Trophoblast cell (in vitro differentiated cells and primary cell): Measurements from ENCODE around the gene CASP5.

Experiments used
- DNase-seq, 2 donors: peaks; one replicate each; pipeline ENCODE4 v3.0.0-alpha.2; 2016
- H2AFZ ChIP-seq: 2 replicates; pipeline ENCODE4 v1.6.1; 2013; ENCODE audit warnings: low read length, moderate library complexity, mild to moderate bottlenecking; ENCODE audit not compliant: insufficient read depth, poor library complexity
- H2AK5ac ChIP-seq: 2 replicates; pipeline ENCODE4 v1.6.1; 2013; ENCODE audit warnings: mild to moderate bottlenecking, low read length
- H2BK120ac ChIP-seq: 2 replicates; pipeline ENCODE4 v1.6.1; 2013; ENCODE audit warnings: low read length, mild to moderate bottlenecking, moderate library complexity; ENCODE audit not compliant: insufficient read depth, poor library complexity
- H2BK12ac ChIP-seq: 2 replicates; pipeline ENCODE4 v1.6.1; 2013; ENCODE audit warnings: mild to moderate bottlenecking, low read length, moderate library complexity
- H2BK5ac ChIP-seq: 2 replicates; pipeline ENCODE4 v1.6.1; 2013; ENCODE audit warnings: low read length, low read depth, moderate library complexity, mild to moderate bottlenecking; ENCODE audit not compliant: poor library complexity
- H3K14ac ChIP-seq: 2 replicates; pipeline ENCODE4 v1.6.1; 2013; ENCODE audit warnings: mild to moderate bottlenecking, low read length
- H3K18ac ChIP-seq: 2 replicates; pipeline ENCODE4 v1.6.1; 2013; ENCODE audit warnings: mild to moderate bottlenecking, low read length
- H3K23ac ChIP-seq: 2 replicates; pipeline ENCODE4 v1.6.1; 2013; ENCODE audit warnings: low read length
- H3K27ac ChIP-seq: 2 replicates; pipeline ENCODE4 v1.5.1; 2013; ENCODE audit warnings: low read depth, mild to moderate bottlenecking, inconsistent platforms, low read length, moderate library complexity
- H3K27me3 ChIP-seq: 2 replicates; pipeline ENCODE4 v1.6.1; 2013; ENCODE audit warnings: inconsistent platforms, mild to moderate bottlenecking, low read length, moderate library complexity; ENCODE audit not compliant: insufficient read depth
- H3K36me3 ChIP-seq, 2 experiments: 1 replicate in 1 of 2; 2 replicates in 1 of 2; pipeline ENCODE4 v1.6.1; 2013; ENCODE audit warnings: low read length in 2 of 2, mild to moderate bottlenecking in 2 of 2, moderate library complexity in 1 of 2; ENCODE audit not compliant: insufficient read depth in 2 of 2, control insufficient read depth in 1 of 2
- H3K4ac ChIP-seq: 2 replicates; pipeline ENCODE4 v1.6.1; 2013; ENCODE audit warnings: low read depth, mild to moderate bottlenecking, low read length, moderate library complexity
- H3K4me1 ChIP-seq, 2 experiments: 1 replicate in 1 of 2; 2 replicates in 1 of 2; pipeline ENCODE4 v1.6.1; 2013; ENCODE audit warnings: low read length in 2 of 2, mild to moderate bottlenecking in 2 of 2, moderate library complexity in 1 of 2; ENCODE audit not compliant: insufficient read depth in 2 of 2, control insufficient read depth in 1 of 2
- H3K4me2 ChIP-seq: 2 replicates; pipeline ENCODE4 v1.6.1; 2013; ENCODE audit warnings: inconsistent platforms, mild to moderate bottlenecking, low read length, moderate library complexity
- H3K4me3 ChIP-seq: 2 replicates; pipeline ENCODE4 v1.5.1; 2013; ENCODE audit warnings: mild to moderate bottlenecking, low read depth, low read length, inconsistent platforms
- H3K79me1 ChIP-seq: one replicate; pipeline ENCODE4 v1.6.1; 2013; ENCODE audit warnings: low read length
- H3K79me2 ChIP-seq: 2 replicates; pipeline ENCODE4 v1.6.1; 2013; ENCODE audit warnings: low read length, mild to moderate bottlenecking; ENCODE audit not compliant: control insufficient read depth, insufficient read depth, poor library complexity
- H3K9ac ChIP-seq: 2 replicates; pipeline ENCODE4 v1.6.1; 2013; ENCODE audit warnings: mild to moderate bottlenecking, low read length
- H3K9me3 ChIP-seq: 2 replicates; pipeline ENCODE4 v1.6.1; 2013; ENCODE audit warnings: low read depth, mild to moderate bottlenecking, control low read depth, inconsistent platforms, low read length; ENCODE audit not compliant: insufficient read depth
- H4K12ac ChIP-seq: 2 replicates; pipeline ENCODE4 v1.6.1; 2013; ENCODE audit warnings: low read depth, mild to moderate bottlenecking, low read length, moderate library complexity
- H4K8ac ChIP-seq: 2 replicates; pipeline ENCODE4 v1.6.1; 2013; ENCODE audit warnings: low read depth, mild to moderate bottlenecking, low read length, moderate library complexity
- H4K91ac ChIP-seq: one replicate; pipeline ENCODE4 v1.6.1; 2013; ENCODE audit warnings: low read depth, mild to moderate bottlenecking, low read length, moderate library complexity
- WGBS: extraction: QIAGEN DNeasy Blood & Tissue Kit; methylation state at CpG from one replicate; pipeline ENCODE4 v1.1.7; 2013; ENCODE audit warnings: missing lambda C conversion rate; ENCODE audit not compliant: insufficient read length, insufficient coverage; ENCODE audit errors: extremely low coverage; 5-methylcytosine and 5-hydroxymethylcytosine counted together

Gene CASP5

DNA sequence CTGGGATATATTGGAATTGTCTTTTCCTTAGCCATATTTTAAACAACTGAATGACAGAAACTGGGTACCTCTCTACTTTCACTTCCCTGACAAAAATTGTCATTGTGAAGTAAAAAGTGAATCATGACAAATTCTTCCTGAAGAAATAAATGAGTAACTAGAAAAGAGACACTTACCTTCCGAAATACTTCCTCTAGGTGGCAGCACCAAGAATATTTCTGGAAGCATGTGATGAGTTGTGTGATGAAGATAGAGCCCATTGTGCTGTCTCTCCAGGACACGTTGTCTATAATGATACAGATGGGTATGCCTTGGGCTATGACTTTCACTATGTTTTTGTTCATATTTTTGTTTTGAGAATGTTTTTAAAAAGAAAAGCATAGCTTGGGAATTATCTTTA is 76.1 kb downstream of the CASP5 start:
- no peaks in the 10 kb centered on the region for H3K36me3 ChIP-seq
- no peak overlapping the region for H3K4me3 ChIP-seq
- no peak overlapping the region for H3K27ac ChIP-seq
- H3K4me1 ChIP-seq = no peaks in the 10 kb centered on the region
- peak; percentile 50 to 85 for DNase-seq
- H3K27me3 ChIP-seq = no peaks in the 10 kb centered on the region
- no peak overlapping the region for H2AFZ ChIP-seq
- H3K14ac ChIP-seq = no peak overlapping the region
- no peaks in the 10 kb centered on the region for H3K9me3 ChIP-seq
- no peak overlapping the region for H4K91ac ChIP-seq
- H4K12ac ChIP-seq = no peak overlapping the region
- H3K4ac ChIP-seq = no peak overlapping the region
- H3K23ac ChIP-seq = no peak overlapping the region
- no peak overlapping the region for H2BK5ac ChIP-seq
- H3K79me1 ChIP-seq = no peaks in the 10 kb centered on the region
- H3K4me2 ChIP-seq = no peak overlapping the region
- H2BK12ac ChIP-seq = no peak overlapping the region
- no peak overlapping the region for H3K9ac ChIP-seq
- H2BK120ac ChIP-seq = no peak overlapping the region
- no peak overlapping the region for H3K18ac ChIP-seq
- no CpG with 5 or more reads among the region's 2 CpGs for WGBS
- H4K8ac ChIP-seq = no peak overlapping the region
- H2AK5ac ChIP-seq = no peak overlapping the region
- no peaks in the 10 kb centered on the region for H3K79me2 ChIP-seq
